ENCODE results near the gene NMRAL1.

DNA sequence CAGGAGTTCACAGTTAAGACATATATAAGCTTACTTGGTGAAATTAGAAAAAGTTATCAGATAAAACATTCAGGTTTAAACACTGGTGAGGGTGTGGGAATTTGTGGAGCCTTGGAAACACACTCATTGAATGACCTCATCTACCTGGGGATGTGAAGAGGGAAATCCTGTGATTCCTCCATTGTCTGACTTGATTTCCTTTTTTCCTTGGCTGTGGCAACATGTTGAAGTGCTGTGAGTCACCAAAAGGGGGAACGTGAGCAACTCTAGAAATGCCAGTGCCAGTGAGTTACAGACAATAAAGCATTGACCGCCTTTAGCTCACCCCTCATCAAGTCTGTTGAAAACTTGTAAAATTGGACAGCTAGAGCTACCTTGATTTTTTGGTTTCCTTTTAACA, 3.5 kb upstream of the NMRAL1 start:
- TF ChIP-seq, protein P1, sequence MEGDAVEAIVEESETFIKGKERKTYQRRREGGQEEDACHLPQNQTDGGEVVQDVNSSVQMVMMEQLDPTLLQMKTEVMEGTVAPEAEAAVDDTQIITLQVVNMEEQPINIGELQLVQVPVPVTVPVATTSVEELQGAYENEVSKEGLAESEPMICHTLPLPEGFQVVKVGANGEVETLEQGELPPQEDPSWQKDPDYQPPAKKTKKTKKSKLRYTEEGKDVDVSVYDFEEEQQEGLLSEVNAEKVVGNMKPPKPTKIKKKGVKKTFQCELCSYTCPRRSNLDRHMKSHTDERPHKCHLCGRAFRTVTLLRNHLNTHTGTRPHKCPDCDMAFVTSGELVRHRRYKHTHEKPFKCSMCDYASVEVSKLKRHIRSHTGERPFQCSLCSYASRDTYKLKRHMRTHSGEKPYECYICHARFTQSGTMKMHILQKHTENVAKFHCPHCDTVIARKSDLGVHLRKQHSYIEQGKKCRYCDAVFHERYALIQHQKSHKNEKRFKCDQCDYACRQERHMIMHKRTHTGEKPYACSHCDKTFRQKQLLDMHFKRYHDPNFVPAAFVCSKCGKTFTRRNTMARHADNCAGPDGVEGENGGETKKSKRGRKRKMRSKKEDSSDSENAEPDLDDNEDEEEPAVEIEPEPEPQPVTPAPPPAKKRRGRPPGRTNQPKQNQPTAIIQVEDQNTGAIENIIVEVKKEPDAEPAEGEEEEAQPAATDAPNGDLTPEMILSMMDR (IDR thresholded peaks at IDR 0.05 in 4 of 5, conservative IDR thresholded peaks at IDR 0.05 in 1 of 5), result no peak
- no peak for TF ChIP-seq POLR2A (IDR thresholded peaks at IDR 0.05)
